HG03565 (cell line): Measurements from ENCODE around the gene PSME3IP1.
A peak's percentile ranks its signal among the peaks of the same experiment; 100 is the strongest.
"Not testable (repeated sequence)": the region's sequence is repeated elsewhere in the genome, so short reads cannot be mapped to it uniquely, and the experiment has no call there.

Source experiments
- ATAC-seq: cut with Tn5 transposase; IDR thresholded peaks from one replicate; pipeline ENCODE4 v1.9.1; 2021; ENCODE audit warnings: mild to moderate bottlenecking, moderate library complexity; ENCODE audit not compliant: unreplicated experiment

Gene PSME3IP1

DNA sequence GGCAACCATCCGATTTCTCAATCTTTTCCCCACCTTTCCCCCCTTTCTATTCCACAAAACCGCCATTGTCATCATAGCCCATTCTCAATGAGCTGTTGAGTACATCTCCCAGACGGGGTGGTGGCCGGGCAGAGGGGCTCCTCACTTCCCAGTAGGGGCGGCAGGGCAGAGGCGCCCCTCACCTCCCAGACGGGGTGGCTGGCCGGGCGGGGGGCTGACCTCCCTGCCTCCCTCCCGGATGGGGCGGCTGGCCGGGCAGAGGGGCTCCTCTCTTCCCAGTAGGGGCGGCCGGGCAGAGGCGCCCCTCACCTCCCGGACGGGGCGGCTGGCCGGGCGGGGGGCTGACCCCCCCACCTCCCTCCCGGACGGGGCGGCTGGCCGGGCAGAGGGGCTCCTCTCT, 14.5 kb upstream of the PSME3IP1 start:
- not testable (repeated sequence) for ATAC-seq

DNA sequence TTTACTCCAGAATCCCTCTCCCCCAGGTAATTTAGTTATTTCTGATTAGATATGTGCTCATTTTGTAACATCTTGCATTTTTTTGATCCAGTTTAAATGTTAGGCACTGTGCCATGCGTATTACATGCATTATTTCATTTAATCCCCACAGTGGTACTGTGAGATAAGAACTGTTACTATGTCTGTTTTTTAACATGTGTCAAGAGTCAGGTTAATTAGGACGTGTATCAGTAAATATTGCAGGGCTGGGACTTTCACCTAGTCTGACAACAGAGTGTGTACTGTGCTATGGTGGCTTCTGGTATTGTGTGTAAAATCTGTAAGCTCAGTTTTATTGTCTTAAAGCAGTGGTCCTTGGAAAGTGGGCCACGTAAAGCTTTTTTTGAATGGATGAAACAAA, 10.9 kb upstream of the PSME3IP1 start:
- ATAC-seq: no peak

DNA sequence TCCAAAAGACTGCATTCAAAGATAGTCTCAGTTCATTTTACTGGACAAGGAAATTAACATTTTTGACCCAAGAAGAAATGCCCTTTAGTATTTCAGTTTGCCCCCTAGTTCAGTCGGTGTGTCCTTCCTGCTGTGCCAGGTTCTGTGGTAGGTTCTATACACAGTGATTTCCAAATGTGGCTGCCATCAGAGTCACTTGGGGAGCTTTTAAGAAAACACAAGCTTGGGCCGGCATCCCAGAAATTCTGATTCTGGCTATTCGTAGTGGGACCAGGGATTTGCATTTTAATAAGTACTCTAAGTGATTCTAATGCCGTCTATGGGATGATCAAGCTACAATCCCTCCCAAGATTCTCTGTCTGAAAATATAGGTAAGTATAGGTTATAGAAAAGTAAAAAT, 10.4 kb upstream of the PSME3IP1 start:
- no peak for ATAC-seq

DNA sequence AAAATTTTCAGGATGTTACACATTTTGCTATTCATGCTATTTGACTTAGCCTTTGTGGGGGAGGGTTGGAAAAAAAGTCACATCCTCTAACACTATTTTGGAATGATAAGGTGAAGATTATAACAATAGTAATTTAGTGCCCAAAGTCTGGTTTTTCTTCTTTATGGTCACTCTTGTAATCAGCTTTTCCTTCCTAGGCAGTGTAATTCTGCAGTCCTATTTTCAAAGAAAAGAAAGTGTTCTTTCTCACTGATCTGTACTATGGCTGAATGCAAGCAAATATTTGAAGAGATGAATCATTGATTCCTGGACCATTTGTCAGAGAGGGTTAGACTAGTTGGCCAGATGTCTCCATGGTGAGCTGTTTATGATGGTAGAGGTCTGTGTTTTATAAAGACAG, 8.7 kb upstream of the PSME3IP1 start:
- no peak for ATAC-seq

DNA sequence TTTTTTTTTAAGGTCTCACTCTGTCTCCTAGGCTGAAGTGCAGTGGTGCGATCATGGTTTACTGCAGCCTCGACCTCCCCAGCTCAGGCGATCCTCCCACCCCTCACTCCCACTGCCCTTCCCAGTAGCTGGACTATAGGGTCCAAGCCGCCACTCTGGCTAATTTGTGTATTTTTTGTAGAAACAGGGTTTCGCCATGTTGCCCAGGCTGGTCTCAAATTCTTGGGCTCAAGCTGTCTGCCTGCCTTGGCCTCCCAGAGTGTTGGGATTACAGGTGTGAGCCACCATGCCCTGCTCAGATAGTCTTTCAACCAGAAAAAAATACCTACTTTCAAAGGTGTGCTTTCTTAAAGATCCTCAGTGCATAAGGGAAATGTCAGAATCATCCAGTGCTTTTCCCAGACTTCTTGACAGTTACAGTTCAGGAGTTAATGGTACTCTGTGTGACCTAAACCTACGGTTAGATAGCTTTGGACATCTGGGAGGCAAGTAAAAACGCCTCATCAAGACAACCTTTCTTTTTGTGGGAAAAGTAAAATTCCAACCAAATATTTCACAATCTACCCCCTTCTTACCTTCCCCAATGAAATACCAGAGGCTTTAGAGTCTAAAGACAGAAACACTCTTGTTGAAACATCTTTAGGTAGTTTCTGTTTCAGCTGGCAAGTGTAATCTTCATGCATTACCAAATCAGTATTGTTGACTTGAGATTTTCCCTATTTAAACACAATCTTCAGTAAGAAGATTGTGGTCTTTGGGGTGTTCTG, 7.1 kb upstream of the PSME3IP1 start:
- no peak for ATAC-seq

DNA sequence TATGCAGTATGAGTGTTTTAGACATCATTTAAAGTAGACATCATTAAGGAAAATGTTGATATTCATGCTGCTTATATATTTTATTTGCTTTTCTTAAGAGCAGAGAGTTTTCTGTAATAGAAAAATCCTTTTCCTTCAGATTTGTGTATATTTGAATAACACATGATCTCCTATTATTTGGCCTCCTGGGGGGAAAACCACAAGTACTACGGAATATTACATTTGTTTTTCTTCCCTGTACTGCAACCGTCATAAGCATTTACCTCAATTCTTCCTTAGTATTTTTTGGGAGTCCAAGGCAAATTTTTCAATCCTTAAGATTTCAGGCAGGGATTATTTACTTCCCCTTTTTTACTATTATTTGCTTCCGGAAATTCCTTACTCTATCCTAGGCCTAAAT, 6.3 kb upstream of the PSME3IP1 start:
- no peak for ATAC-seq

DNA sequence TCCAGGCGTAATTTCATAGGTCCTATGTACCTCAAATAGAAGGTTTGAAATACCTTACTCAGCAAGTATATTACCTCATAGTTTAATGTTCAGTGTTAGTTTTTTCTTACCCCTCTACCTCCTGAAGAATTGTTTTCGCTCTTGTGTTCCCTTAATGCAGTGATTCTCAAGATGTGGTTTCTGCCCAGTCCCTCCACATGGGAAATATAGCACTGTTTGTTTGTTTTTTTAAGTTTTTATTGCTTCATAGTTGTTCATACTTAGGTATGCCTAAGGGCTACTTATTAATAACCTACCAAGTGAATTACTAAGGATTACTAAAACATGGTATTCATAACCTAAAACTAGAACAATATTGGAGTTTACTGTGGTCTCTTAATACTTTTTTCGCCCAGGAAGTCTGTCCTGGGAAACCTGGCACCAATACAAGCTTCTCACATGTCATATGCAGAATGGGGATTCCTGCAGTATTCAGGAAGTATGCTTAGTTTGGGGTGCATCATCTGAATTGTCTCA, 5.3 kb upstream of the PSME3IP1 start:
- ATAC-seq: no peak

DNA sequence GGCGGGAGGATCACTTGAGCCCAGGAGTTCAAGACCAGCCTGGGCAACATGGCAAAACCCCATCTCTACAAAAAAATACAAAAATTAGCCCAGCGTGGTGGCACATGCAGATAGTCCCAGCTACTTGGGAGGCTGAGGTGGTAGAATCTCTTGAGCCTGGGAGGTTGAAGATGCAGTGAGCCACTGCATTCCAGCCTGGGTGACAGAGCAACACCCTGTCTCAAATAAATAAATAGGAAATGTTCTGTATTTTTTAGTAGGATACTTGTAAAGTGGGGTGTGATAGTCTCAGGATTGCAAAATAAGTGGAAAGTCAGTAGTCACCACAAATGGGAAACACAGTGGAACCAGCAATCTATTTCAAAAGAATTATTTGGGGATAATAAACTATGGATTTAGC, 4.3 kb upstream of the PSME3IP1 start:
- no peak for ATAC-seq

DNA sequence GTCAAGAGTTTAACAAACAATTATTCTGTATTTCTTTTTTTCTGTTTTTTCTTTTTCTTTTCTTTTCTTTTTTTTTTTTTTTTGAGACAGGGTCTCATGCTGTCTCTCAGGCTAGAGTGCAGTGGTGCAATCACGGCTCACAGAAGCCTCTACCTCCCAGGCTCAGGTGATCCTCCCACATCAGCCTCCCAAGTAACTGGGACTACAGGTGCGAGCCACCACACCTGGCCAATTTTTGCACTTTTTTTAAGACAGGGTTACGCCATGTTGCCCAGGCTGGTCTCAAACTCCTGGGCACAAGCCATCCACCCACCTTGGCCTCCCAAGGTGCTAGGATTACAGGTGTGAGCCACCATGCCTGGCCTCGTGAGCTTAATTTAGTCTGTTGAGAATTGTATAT, 3.7 kb upstream of the PSME3IP1 start:
- ATAC-seq: not testable (repeated sequence)

DNA sequence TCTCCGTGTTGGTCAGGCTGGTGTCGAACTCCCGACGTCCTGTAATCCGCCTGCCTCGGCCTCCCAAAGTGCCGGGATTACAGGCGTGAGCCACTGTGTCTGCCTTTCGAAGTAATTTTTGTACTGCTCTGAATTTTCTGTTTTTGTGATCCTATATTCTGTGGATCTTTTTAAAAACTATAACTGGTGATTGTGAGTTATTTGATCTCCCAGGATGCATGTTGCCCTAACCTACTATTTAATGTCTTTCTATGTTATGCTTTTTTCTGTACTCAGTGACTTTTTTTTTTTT, 2.8 kb upstream of the PSME3IP1 start:
- ATAC-seq: no peak

DNA sequence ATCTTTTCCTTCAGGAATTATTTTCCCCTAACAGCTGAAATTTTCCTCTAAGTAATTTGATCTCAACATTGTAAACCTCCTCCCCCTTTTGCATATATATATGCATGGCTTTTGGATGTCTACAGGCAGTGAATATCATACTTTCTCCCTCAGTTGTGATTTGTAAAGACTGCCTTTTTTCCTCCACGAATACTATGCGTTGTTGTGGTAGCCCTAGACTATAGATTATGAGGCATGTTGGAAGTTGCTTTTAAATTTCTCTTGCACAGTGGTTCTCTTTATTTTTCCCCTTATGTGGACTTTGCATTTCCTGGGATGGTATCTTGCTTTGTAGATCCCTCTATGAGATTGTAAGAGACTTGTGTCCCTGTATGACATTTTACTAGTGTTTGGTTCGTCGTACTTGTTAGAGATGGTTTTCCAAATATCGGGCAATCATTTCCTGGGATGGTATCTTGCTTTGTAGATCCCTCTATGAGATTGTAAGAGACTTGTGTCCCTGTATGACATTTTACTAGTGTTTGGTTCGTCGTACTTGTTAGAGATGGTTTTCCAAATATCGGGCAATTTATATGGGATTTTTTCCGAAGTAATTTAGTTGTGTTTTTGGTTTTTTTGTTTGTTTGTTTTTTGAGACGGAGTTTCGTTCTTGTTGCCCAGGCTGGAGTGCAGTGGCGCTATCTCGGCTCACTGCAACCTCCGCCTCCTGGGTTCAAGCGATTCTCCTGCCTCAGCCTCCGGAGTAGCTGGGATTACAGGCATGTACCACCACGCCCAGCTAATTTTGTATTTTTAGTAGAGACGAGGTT, 2.3 kb upstream of the PSME3IP1 start:
- not testable (repeated sequence) for ATAC-seq

DNA sequence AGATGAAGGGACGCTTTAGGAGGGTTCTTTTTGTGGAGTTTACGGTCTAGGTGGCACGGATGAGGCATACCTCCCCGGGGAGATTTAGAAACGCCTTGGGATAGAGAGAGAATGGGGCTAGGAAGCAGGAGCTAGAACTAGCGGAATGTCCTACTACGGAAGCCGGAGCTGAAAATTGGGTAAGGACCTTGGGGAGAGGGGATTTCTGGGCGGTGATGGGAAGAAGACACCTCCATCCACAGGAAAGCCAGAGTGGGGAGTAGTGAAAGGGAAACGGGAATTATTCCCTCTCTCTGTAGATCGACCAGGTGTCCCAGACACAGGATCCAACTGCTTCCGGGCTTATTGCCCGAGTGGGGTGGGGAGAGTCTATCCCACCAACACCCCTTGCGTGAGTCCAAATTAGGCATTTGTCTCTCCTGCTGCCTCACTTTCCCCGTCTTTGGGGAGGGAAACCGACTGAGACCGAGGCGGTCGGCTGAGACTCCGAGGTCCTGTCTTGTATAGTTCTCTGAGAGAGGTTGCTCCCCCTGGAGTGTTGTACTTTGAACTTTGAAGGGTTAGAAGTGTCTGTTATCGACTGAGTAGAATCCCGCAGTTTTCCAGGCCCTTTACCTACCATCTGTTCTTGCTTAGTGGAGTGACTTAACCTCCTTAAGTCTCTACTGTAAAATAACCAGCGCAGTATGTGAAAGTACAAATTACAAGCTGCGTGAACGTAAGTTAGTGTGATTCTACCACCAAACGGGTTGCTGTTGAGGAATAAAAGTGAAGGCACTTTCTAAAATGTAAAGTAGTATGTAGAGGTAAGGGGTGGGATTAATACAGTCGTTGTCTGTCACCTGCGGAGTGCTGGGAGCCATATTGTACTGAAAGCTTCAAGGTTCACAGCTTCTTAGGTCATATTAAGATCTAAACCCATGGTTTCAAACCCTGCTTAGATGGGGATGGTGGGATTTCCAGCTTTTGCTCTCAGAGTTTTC, 1.3 kb upstream of the PSME3IP1 start:
- ATAC-seq: no peak

DNA sequence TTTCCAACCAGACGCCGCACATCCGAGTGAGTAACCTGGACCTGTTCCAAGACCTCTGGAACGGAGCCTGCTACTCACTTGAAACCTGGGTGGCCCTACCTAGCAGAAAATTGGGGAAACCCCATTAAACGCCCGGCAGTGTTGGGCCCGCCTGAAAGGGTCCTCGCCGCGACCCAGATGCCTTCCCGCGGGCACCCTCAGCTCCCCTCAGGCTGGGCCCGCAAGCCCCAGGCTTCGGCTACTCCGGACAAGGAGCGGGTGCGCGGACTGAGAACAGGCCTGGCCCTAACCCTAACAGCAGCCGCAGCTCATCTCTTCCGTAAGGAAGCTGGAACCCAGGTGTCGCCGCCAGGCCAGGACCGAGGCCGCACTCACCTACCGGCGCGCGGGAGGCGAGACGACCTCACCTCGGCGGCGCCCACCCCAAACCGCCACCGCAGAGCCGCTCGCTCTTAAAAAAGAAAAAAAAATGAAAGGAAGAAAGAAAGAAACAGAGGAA, 344 bp downstream of the PSME3IP1 start:
- ATAC-seq: peak; percentile 22

DNA sequence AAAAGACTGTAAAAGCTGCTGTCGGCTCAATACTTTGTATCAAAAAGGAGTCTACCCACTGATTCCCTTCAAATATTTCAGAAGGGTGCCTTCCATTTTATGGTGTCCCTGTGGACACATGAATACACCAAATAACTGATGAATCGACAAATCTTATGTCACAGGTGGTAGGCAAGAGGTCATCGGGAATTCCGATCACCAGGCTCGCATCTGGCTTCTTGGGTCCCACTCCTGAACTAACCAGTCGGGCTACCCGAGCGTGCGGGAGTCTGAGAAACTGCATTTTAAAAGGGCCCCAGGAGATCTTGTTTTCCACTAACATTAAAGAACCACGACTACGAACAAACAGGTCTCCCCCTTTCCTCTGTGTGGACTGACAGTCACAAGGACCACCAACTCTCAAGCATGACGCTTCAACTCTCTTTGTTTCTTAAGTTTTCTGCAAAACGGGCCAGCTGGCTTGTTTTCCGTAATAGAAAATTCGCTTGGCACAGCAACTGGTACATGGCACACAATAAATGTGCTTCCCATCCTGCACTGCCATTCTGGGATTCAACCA, 873 bp downstream of the PSME3IP1 start:
- no peak for ATAC-seq

DNA sequence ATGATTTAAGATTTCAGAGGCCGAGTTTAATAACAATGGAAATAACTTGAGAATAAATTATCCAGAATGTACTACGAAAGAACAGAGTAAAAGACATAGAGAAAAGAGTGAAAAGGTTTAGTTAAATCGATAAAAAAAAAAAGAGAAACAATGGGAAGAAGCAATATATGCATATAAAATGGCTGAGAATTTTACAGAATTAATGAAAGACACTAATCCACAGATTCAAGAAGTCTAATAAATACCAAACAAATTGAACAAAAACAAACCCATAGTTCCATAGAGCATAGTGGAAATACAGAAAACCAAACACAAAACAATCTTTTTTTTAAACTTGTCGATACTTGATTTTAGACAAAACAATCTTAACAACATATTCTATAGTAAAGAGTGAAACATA, 1.7 kb downstream of the PSME3IP1 start:
- no peak for ATAC-seq

DNA sequence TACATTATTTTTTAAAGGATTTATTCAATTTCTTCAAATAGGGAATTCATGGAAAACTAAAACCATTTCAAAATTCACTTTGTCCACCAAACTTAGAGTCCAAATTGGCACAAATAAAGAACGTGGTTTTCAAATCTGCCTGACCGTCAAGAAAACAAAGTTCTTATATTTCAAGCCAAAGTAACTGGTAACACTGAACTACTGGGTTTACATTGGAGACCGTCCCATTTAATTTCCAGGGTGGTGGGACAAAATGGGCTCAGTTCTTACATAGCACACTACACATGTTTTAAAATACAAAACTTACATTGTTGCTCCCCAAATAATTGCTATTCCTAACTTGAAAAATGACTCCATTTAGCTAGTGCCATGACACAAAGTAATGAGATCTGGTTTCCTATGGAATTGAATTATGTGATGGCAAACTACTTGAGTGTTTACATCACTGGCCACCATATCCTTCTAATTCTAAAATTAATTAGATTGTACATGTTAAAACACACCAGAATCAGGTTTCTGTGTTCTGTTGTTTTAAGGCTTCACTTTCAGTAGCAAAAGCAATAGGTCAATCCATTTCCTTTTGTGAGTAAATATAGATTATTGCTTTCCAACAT, 6.5 kb downstream of the PSME3IP1 start:
- no peak for ATAC-seq

DNA sequence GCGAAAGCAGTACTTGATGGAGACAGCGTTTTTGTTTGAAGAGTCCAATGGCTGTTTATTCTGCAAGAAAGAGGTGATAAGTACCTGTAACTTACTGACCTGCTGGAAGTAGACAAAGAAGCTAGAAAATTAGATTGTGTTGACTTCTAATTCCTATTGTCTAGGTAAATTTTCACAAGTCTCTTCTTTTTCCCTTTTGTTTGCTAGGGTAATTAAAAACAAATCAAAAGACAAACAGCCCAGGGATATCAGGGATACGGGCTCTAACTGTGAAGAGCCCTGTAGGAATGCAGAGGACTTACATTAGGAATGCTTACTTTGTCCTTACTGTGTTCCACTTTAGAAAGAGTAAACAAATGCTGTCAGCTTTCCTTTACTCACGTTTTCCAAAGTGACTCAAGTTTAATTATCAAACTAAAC, 7.0 kb downstream of the PSME3IP1 start:
- ATAC-seq: no peak

DNA sequence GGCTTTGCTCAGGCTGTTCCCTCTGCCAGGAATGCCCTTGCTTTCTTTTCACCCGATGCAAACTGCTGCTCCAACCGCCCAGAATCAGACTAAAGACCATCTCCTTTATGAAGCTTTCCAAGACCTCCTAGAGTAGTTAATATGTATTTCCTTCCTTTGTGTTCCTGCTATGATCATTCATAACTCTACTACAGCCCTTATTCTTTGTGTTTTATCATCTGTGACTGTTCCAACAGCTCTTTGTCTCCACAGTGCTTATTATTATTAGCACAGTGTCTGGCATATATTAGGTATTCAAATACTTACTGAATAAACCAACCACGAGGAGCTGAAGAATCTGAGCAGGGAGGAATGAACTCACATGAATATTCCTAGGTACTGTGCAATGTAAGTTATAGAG, 7.6 kb downstream of the PSME3IP1 start:
- ATAC-seq: no peak

DNA sequence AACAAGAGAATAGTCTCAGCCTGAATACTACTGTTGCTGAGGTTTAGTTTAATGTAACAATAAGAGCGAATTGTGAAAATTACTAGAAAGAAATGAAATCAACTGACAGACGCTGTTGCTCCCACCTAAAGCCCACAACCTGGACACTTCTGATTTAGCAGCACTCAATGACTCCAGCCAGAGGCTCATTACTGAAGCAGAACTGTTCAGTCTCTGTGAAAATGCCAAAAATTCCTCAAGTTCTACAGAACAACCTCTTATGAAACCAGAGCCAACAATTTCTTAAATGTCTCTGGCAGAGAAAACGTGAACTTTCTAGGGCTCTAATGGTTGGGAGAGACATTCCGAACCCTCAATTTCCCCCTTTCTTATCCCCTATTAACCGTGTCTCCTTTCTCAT, 9.9 kb downstream of the PSME3IP1 start:
- no peak for ATAC-seq

DNA sequence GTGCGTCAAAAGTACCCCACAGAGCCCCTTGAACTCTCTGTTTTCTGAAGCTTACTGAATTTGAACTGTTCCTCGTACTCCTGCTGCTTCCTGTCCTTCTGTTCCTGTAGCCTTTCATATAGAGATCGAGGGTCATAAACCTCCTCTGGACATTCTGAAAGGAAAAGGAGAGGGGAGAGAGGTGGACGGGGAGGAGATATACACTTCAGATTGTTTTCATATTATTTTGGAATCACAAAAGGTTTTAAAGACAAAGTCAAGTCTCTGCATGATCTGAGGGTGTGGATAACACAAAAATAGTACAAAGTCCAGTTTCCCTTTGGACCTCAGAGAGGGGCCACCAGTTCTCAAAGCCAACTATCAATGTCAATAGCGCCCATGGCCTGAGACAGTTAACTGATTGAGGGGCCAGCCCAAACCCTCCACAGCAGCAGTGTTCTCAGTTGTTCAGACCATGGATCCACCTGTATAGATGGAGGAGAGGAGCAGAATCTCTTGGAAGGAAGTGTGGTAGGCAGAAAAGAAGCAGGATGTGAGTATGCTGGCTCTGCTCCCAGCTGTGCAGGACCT, 13.0 kb downstream of the PSME3IP1 start:
- ATAC-seq: no peak
